Epithelial cell of proximal tubule (primary cell): ENCODE results near the gene XRCC3. TPM values are rescaled to one million over a fixed set of nuclear protein-coding genes. Genes with fewer than 3 reads are reported as not detected.

Experiments used
- DNase-seq: peaks from one replicate; pipeline ENCODE4 v3.0.0-alpha.2; 2011; ENCODE audit warnings: low read depth
- H3K4me3 ChIP-seq: 2 replicates; pipeline ENCODE4 v1.5.1; 2011; ENCODE audit warnings: low read depth, mild to moderate bottlenecking, low read length
- total RNA-seq: library from RNA; depleted of rRNA; stranded (reverse); fragments of >200 nt; gene quantifications from 2 replicates; pipeline ENCODE4 v1.2.3, GENCODE V29; 2015
- TF ChIP-seq, protein P1 (sequence below): conservative IDR thresholded peaks from 2 replicates; pipeline ENCODE4 v1.5.1; 2012; ENCODE audit warnings: low read depth, mild to moderate bottlenecking, low read length

XRCC3 gene
- total RNA-seq, 1 donor from 2014 or later = 32.5 TPM

GRCh38 chr14:103753774-103754173 is 38.5 kb upstream of the XRCC3 start:
- TF ChIP-seq, protein P1, sequence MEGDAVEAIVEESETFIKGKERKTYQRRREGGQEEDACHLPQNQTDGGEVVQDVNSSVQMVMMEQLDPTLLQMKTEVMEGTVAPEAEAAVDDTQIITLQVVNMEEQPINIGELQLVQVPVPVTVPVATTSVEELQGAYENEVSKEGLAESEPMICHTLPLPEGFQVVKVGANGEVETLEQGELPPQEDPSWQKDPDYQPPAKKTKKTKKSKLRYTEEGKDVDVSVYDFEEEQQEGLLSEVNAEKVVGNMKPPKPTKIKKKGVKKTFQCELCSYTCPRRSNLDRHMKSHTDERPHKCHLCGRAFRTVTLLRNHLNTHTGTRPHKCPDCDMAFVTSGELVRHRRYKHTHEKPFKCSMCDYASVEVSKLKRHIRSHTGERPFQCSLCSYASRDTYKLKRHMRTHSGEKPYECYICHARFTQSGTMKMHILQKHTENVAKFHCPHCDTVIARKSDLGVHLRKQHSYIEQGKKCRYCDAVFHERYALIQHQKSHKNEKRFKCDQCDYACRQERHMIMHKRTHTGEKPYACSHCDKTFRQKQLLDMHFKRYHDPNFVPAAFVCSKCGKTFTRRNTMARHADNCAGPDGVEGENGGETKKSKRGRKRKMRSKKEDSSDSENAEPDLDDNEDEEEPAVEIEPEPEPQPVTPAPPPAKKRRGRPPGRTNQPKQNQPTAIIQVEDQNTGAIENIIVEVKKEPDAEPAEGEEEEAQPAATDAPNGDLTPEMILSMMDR = no peak
- DNase-seq = no peak
- no peak overlapping the region for H3K4me3 ChIP-seq

DNA sequence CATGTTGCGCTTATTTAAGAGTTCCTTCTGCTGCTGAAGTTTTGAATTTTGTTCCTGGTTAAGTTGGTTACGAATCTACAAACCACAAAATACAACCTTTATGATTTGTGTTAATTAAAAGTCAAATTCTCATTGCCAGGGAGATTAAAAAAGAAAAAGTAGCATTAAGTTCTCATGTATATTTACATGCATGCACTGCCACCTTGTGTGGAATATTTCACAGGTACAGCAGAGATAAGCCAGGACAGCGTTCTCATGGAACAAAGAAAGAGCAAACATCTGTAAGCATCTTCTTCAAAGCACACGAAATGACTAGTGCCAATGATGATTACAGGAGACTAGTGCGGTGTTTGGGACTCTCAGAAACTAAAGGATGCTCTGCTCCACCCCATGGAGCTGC is 34.6 kb upstream of the XRCC3 start:
- DNase-seq = no peak
- TF ChIP-seq, protein P1 = no peak
- H3K4me3 ChIP-seq = no peak overlapping the region

DNA sequence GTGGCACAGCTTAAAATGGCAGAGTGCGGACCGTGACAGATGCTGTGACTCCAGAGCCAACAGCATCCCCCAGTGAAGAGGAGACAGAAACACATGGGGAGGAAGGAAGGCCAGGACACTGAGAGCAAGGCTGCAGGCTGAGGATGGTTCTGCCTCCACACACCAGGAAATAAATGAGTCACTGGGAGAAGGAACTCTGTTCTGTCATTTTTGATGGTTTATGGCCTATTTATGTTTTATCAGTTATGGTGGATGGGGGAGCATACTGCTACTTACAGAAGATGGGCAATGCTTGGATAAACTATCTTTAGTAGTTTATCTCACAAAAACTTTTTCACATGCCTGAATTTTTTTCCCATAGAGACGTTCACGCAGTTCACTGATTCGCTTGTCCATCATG is 34.2 kb upstream of the XRCC3 start:
- DNase-seq = no peak
- no peak overlapping the region for H3K4me3 ChIP-seq
- TF ChIP-seq, protein P1 = no peak

DNA sequence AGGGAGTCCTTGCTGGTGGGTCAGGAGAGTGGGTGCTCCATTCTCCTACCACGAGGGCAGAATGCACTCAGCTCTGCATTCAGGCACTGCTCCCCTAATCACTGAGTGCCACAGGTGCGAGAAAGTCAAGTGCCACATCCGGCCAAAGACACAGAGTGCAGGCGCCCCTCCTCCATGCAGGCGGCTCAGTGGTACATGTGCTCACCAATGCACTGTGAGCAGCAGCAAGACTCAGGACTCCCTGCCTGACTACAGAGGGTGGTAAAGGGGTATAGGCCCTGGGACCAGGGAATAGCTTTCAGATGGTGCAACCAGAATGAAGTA is 33.2 kb upstream of the XRCC3 start:
- no peak overlapping the region for H3K4me3 ChIP-seq
- no peak for DNase-seq
- TF ChIP-seq, protein P1 = no peak

GRCh38 chr14:103746701-103747100 is 31.4 kb upstream of the XRCC3 start:
- TF ChIP-seq, protein P1 = no peak
- DNase-seq = no peak
- H3K4me3 ChIP-seq = no peak overlapping the region

- TF ChIP-seq, protein P1 = no peak
- H3K4me3 ChIP-seq = no peak overlapping the region
- DNase-seq = no peak
These were observed 30.2 kb upstream of the XRCC3 start for GRCh38 chr14:103745424-103745823.

GRCh38 chr14:103744621-103745395 is 29.6 kb upstream of the XRCC3 start:
- TF ChIP-seq, protein P1 = no peak
- no peak for DNase-seq
- H3K4me3 ChIP-seq = no peak overlapping the region
